Psoas muscle (tissue), 8 donors: ENCODE data around the gene CMYA5. TPM values are rescaled to one million over a fixed set of nuclear protein-coding genes. Genes with fewer than 3 reads are reported as not detected.

Experiments
- ATAC-seq, 4 donors: fragments of 200-7000 bp; cut with Tn5 transposase; one replicate each; pipeline ENCODE4 v1.9.1; 2020; ENCODE audit warnings: moderate library complexity in 3 of 4, mild to moderate bottlenecking in 2 of 4
- DNase-seq, 2 donors: peaks; one replicate each; pipeline ENCODE4 v3.0.0-alpha.2; 2020
- H3K27ac ChIP-seq: fragments of 200-600 bp; one replicate; pipeline ENCODE4 v1.8.0; 2022
- H3K27me3 ChIP-seq, 3 donors: fragments of 200-600 bp in 1 of 3; one replicate each; pipeline versions ENCODE4 v1.6.1 to v1.8.0; 2013 to 2022; ENCODE audit warnings: low read length in 2 of 3, mild to moderate bottlenecking in 2 of 3, moderate library complexity in 1 of 3; ENCODE audit not compliant: insufficient read depth in 3 of 3
- H3K36me3 ChIP-seq, 2 donors: fragments of 200-600 bp in 1 of 2; one replicate each; pipeline versions ENCODE4 v1.6.1 to v1.8.0; 2013 to 2022; ENCODE audit warnings: low read depth in 1 of 2, mild to moderate bottlenecking in 1 of 2, moderate library complexity in 1 of 2; ENCODE audit not compliant: insufficient read depth in 1 of 2
- H3K4me1 ChIP-seq: fragments of 200-600 bp; one replicate; pipeline ENCODE4 v1.8.0; 2022
- H3K4me3 ChIP-seq: fragments of 200-600 bp; one replicate; pipeline ENCODE4 v1.8.0; 2022; ENCODE audit warnings: mild to moderate bottlenecking
- H3K9me3 ChIP-seq: fragments of 200-600 bp; one replicate; pipeline ENCODE4 v1.8.0; 2022
- WGBS, 3 donors: extraction: QIAGEN DNeasy Blood & Tissue Kit; methylation state at CpG; one replicate each; pipeline versions ENCODE4 v1.1.6 to v1.1.7; 2013; 5-methylcytosine and 5-hydroxymethylcytosine counted together
- intact Hi-C, 2 donors: fragments of 100-400 bp; cut with DNase I; formaldehyde crosslinking; loops; one replicate each; pipeline versions ENCODE4 v1.11.0 to v1.14.2; 2022
- polyA plus RNA-seq, 3 donors: library from polyadenylated mRNA; stranded (reverse); fragments of 200-250 nt; gene quantifications; one replicate each; pipeline ENCODE4 v1.2.3, GENCODE V29; 2013
- total RNA-seq, 4 donors: library from RNA; stranded (reverse); fragmentation: NEBNext Ultra II Directional in 2 of 4; extraction: Animal tissue kit (Norgen Biotek cat#: 25700) in 2 of 4; gene quantifications; one replicate each; pipeline versions ENCODE4 v1.2.1 to v1.2.4, GENCODE V29; 2021 to 2023
- TF ChIP-seq, protein P1 (sequence below): fragments of 200-600 bp; IDR thresholded peaks from one replicate; pipeline ENCODE4 v1.8.0; 2022; ENCODE audit warnings: antibody characterized with exemption
- donor health status: healthy with polysubstance abuse.
- donor health status: DM: no; HTN: no; CAD: no; lungs with moderate emphysema.
- donor health status: Bipolar disorder and iron deficiency.
- donor health status: healthy.
- donor health status: DM: yes; HTN: yes; CAD: no.
- donor health status: DM: no; HTN: no; CAD: no.
- donor health status: DM: no; HTN: no; CAD: no.
- donor health status: DM: yes; HTN: yes; CAD: no.

CMYA5 gene
- total and polyA plus RNA-seq, 7 donors: 290 to 1,472 (median 1,216) TPM

DNA sequence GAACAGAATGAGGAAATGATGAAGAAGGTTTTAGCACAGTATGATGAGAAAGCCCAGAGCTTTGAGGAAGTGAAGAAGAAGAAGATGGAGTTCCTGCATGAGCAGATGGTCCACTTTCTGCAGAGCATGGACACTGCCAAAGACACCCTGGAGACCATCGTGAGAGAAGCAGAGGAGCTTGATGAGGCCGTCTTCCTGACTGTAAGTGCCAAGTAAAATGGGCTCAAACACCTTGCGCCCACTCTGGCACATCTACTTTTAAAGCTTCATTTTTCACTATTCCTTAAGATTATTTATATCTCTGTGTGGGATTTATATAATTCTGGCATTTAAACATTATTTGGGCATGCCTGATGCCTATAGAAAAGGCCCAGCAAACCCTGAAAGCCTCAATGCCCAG is 55.6 kb downstream of the CMYA5 start:
- H3K36me3 ChIP-seq: peaks cover 3 to 93% of the 10 kb centered on the region in 2 donors
- no peaks in the 10 kb centered on the region for H3K9me3 ChIP-seq
- TF ChIP-seq, protein P1, sequence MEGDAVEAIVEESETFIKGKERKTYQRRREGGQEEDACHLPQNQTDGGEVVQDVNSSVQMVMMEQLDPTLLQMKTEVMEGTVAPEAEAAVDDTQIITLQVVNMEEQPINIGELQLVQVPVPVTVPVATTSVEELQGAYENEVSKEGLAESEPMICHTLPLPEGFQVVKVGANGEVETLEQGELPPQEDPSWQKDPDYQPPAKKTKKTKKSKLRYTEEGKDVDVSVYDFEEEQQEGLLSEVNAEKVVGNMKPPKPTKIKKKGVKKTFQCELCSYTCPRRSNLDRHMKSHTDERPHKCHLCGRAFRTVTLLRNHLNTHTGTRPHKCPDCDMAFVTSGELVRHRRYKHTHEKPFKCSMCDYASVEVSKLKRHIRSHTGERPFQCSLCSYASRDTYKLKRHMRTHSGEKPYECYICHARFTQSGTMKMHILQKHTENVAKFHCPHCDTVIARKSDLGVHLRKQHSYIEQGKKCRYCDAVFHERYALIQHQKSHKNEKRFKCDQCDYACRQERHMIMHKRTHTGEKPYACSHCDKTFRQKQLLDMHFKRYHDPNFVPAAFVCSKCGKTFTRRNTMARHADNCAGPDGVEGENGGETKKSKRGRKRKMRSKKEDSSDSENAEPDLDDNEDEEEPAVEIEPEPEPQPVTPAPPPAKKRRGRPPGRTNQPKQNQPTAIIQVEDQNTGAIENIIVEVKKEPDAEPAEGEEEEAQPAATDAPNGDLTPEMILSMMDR: no peak
- intact Hi-C loops: loop anchor here in 1 of 2 donors (10.0 kb wide), 1 partner anchor 240 kb away; no protein-coding TSS in a partner anchor
- H3K27ac ChIP-seq: no peak overlapping the region
- ATAC-seq: no peak
- no peak for DNase-seq
- WGBS, 3 donors: 70 to 82% (median 78%) methylated on average over 3 of the region's 3 CpGs
- H3K4me3 ChIP-seq: no peak overlapping the region
- no peaks in the 10 kb centered on the region for H3K4me1 ChIP-seq
- H3K27me3 ChIP-seq: no peaks in the 10 kb centered on the region

DNA sequence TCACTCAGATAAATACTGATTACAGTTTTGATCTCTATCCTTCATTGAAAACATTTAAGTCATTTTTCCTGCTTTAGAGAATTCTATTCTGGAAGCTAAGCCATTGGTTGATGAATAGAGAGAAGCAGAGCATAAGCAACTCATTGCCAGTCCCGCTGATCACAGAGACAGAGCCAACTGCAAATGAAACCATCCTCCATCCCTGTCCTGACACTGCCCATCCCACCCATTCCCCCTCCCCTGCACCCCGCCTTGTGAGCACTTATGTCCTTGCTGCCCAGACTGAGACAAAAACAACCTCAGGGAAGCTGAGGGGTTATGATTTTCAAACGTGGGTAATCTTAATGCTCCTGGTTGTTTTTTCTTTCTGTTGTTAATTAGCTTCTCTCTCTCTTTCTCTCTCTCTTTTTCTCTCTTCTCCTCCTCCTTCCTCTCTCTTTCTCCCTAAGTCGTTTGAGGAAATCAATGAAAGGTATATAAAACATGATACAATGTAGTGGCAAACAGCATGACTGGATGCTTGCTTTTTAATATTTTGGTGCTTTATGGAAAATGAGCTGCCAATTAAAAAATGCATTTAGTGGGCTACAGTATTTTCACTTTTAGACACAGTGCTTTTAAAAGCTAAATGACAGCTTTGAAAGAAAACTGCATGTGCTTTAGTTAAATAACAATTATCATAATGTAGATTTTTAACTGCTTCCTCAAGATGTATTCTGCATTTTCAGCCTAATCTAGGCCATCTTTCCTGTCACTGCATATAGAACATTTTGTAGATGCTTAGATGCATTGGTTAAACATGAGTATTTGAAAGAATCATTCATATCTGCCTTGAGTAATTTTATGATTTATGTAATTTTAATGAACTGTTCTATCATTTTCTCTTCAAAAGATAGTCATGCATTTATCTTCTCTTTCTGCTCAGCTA is 57.3 kb downstream of the CMYA5 start:
- DNase-seq (no peak), ATAC-seq (no peak)
- Histone ChIP-seq H3K4me3 (no peak overlapping the region), H3K9me3 (no peaks in the 10 kb centered on the region), H3K4me1 (no peaks in the 10 kb centered on the region), H3K36me3 (peaks cover 3 to 98% of the 10 kb centered on the region in 2 donors), H3K27me3 (no peaks in the 10 kb centered on the region), H3K27ac (no peak overlapping the region)
- TF ChIP-seq, protein P1: no peak
- WGBS, 3 donors: 35 to 43% (median 42%) methylated on average over 4 of the region's 4 CpGs
- intact Hi-C loops: loop anchor here in 1 of 2 donors (10.0 kb wide), 1 partner anchor 238 kb away; no protein-coding TSS in a partner anchor

DNA sequence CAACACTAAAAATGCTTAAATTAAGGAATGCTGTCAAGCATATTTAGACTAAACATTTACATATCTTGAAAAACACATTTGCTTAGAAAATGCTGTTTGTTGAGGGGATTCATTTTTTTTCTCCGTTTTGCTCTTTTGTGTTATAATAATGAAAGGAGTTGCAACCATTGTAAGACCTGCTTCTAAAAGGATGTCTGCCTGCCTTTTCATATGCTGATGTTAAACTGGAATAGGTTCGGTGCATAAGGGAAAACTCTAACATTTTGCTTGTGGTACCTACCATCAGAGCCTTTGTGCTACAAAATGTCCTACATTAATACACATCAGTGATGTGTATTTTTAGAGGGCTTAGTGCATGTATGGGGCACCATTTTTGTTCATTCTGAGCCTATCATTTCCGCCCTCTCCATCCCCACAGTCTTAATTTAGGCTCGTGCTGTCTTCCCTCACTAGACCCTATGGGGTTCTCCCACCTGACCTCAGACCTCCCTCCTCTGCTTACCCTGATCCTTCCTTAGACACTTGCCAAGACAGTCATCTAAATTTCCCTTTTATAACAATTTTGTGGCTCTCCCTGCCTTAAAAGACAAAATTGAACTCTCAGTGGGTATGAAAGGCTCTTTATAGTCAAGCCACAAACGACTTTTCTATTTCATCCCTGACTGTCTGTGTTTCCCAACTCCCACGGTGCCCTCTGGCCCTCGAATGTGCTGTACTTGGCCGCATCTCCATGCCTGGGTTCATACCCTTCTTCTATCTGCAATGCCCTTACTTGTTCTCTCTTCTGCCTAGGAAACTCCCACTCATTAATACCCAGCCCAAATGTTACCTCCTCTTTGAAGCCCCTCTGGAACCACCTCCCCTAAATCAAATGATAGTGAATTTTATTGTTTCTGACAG is 61.2 kb downstream of the CMYA5 start:
- H3K4me1 ChIP-seq: no peaks in the 10 kb centered on the region
- H3K9me3 ChIP-seq: no peaks in the 10 kb centered on the region
- H3K36me3 ChIP-seq: peaks cover 0 to 100% of the 10 kb centered on the region in 2 donors
- TF ChIP-seq, protein P1: no peak
- no peak overlapping the region for H3K4me3 ChIP-seq
- DNase-seq: no peak
- 66 to 76% (median 73%) methylated on average over 8 of the region's 8 CpGs for WGBS, 3 donors
- no peaks in the 10 kb centered on the region for H3K27me3 ChIP-seq
- no peak overlapping the region for H3K27ac ChIP-seq
- ATAC-seq: peak in 1 of 4 donors; percentile 38
- intact Hi-C loops: no loop called here

DNA sequence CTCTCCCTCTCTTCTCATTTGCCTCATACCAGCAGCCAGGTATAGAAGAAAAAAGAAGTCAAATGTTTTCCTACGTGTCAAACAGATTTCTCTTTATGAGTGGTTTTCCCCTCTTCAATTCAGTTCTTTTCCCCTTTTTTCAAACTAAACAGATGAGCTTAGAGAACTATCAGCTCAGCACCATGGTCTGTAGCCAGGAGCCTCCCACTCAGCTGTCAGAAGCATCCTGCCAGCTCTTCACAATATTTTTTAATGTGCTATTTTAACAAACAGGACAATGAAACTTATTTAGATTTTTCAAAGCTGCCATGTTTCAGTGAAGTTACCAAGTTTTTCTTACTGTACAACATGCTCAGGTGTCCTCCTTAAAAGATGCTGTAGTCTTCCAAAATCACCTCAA is 63.5 kb downstream of the CMYA5 start:
- H3K27ac ChIP-seq: no peak overlapping the region
- peaks cover 0 to 98% of the 10 kb centered on the region in 2 donors for H3K36me3 ChIP-seq
- 31 to 70% (median 59%) methylated on average over 1 of the region's 1 CpG for WGBS, 3 donors
- no peaks in the 10 kb centered on the region for H3K4me1 ChIP-seq
- no peak overlapping the region for H3K4me3 ChIP-seq
- H3K9me3 ChIP-seq: no peaks in the 10 kb centered on the region
- intact Hi-C loops: no loop called here
- no peak for ATAC-seq
- H3K27me3 ChIP-seq: no peaks in the 10 kb centered on the region
- DNase-seq: no peak
- TF ChIP-seq, protein P1: no peak
